Immature natural killer cell (primary cell): Measurements from ENCODE around the gene RAD17. TPM values are rescaled to one million over a fixed set of nuclear protein-coding genes. Genes with fewer than 3 reads are reported as not detected.
"Not testable (repeated sequence)": the region's sequence is repeated elsewhere in the genome, so short reads cannot be mapped to it uniquely, and the experiment has no call there.

Source experiments
- DNase-seq, 3 donors: peaks; one replicate each; pipeline ENCODE4 v3.0.0; 2022; ENCODE audit warnings: mixed read lengths in 1 of 3
- H3K27ac Mint-ChIP-seq, 6 donors: one replicate each; pipeline ENCODE4 v1.8.0; 2020; ENCODE audit warnings: mixed read lengths in 6 of 6, mild to moderate bottlenecking in 5 of 6, inconsistent platforms in 4 of 6, moderate library complexity in 3 of 6
- H3K27me3 Mint-ChIP-seq, 3 donors: one replicate each; pipeline ENCODE4 v1.8.0; 2020 to 2021; ENCODE audit warnings: low read depth in 3 of 3, mild to moderate bottlenecking in 3 of 3, mixed read lengths in 3 of 3, moderate library complexity in 3 of 3, inconsistent platforms in 1 of 3
- H3K36me3 Mint-ChIP-seq, 3 donors: one replicate each; pipeline ENCODE4 v1.8.0; 2020; ENCODE audit warnings: mixed read lengths in 3 of 3, inconsistent platforms in 2 of 3, mild to moderate bottlenecking in 2 of 3
- H3K4me1 Mint-ChIP-seq, 2 donors: one replicate each; pipeline ENCODE4 v1.8.0; 2020; ENCODE audit warnings: inconsistent platforms in 2 of 2, mild to moderate bottlenecking in 2 of 2, mixed read lengths in 2 of 2, moderate library complexity in 1 of 2
- H3K4me3 Mint-ChIP-seq, 5 donors: one replicate each; pipeline ENCODE4 v1.8.0; 2020; ENCODE audit warnings: mild to moderate bottlenecking in 5 of 5, mixed read lengths in 5 of 5, inconsistent platforms in 3 of 5, moderate library complexity in 3 of 5
- H3K9me3 Mint-ChIP-seq, 6 donors: one replicate each; pipeline ENCODE4 v1.8.0; 2020; ENCODE audit warnings: mild to moderate bottlenecking in 6 of 6, mixed read lengths in 6 of 6, inconsistent platforms in 4 of 6, moderate library complexity in 3 of 6
- polyA plus RNA-seq, 3 donors: library from polyadenylated mRNA; unstranded; fragments of 300-500 nt; fragmentation: Illumina TruSeq; gene quantifications; one replicate each; pipeline ENCODE4 v1.2.3, GENCODE V29; 2021

Gene RAD17
- polyA plus RNA-seq, 3 donors from 2014 or later = 15.1 to 23.3 (median 23.1) TPM

DNA sequence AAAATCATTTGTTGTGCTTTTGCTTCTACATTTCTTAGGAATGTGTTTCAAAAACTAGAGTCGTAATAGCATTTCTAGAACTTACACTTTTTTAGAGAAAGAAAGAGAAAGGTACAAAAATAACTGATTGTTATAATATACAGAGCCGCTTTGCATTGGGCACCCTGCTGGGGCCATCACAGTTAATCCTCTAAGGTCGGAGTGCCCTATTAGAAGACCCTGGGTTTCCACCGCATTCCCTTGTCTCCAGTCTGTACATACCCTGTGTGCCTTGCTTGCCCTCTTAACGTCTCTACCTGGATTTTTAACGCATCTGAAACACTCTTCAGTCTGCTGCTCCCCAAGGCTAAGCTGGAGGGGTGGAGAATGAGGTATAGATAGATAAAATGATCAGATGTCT lies 46.6 kb downstream of the RAD17 start:
- H3K36me3 Mint-ChIP-seq = peaks cover 16 to 27% (median 24%) of the 10 kb centered on the region in 3 donors
- H3K4me3 Mint-ChIP-seq = peak overlapping the region; percentile 5 to 69 (median 33)
- no peaks in the 10 kb centered on the region for H3K9me3 Mint-ChIP-seq
- peaks cover 0 to 4% (median 2%) of the 10 kb centered on the region in 3 donors for H3K27me3 Mint-ChIP-seq
- H3K4me1 Mint-ChIP-seq = peaks cover 0 to 5% of the 10 kb centered on the region in 2 donors
- DNase-seq = no peak
- no peak overlapping the region for H3K27ac Mint-ChIP-seq

GRCh38 chr5:69416699-69417098 lies 47.1 kb downstream of the RAD17 start:
- peak overlapping the region in 2 of 5 donors; percentile 15 to 33 for H3K4me3 Mint-ChIP-seq
- no peak overlapping the region for H3K27ac Mint-ChIP-seq
- no peaks in the 10 kb centered on the region for H3K9me3 Mint-ChIP-seq
- peaks cover 0 to 4% (median 2%) of the 10 kb centered on the region in 3 donors for H3K27me3 Mint-ChIP-seq
- DNase-seq = no peak
- H3K4me1 Mint-ChIP-seq = peaks cover 0 to 5% of the 10 kb centered on the region in 2 donors
- peaks cover 11 to 21% (median 19%) of the 10 kb centered on the region in 3 donors for H3K36me3 Mint-ChIP-seq

GRCh38 chr5:69418554-69418953 lies 48.9 kb downstream of the RAD17 start:
- Mint-ChIP-seq H3K27me3 (peaks cover 0 to 4% (median 2%) of the 10 kb centered on the region in 3 donors), H3K4me3 (no peak overlapping the region), H3K36me3 (peaks cover 10 to 18% (median 15%) of the 10 kb centered on the region in 3 donors), H3K4me1 (peaks cover 0 to 5% of the 10 kb centered on the region in 2 donors), H3K27ac (no peak overlapping the region), H3K9me3 (peaks cover 0 to 5% (median 0%) of the 10 kb centered on the region in 6 donors)
- no peak for DNase-seq

GRCh38 chr5:69431424-69432303 lies 62.0 kb downstream of the RAD17 start:
- Mint-ChIP-seq H3K4me1 (no peaks in the 10 kb centered on the region), H3K36me3 (no peaks in the 10 kb centered on the region), H3K9me3 (no peaks in the 10 kb centered on the region), H3K27me3 (peaks cover 0 to 5% (median 0%) of the 10 kb centered on the region in 3 donors), H3K27ac (peak overlapping the region in 1 of 6 donors; percentile 14), H3K4me3 (no peak overlapping the region)
- no peak for DNase-seq

- DNase-seq = no peak
- Mint-ChIP-seq H3K4me1 (no peaks in the 10 kb centered on the region), H3K4me3 (no peak overlapping the region), H3K27ac (no peak overlapping the region), H3K36me3 (no peaks in the 10 kb centered on the region), H3K27me3 (peaks cover 0 to 5% (median 0%) of the 10 kb centered on the region in 3 donors), H3K9me3 (no peaks in the 10 kb centered on the region)
These were observed 63.0 kb downstream of the RAD17 start for GRCh38 chr5:69432412-69433206.

GRCh38 chr5:69435276-69435884 lies 65.8 kb downstream of the RAD17 start:
- not testable (repeated sequence) for H3K9me3 Mint-ChIP-seq, H3K4me3 Mint-ChIP-seq, DNase-seq, H3K27me3 Mint-ChIP-seq, H3K4me1 Mint-ChIP-seq, H3K27ac Mint-ChIP-seq, H3K36me3 Mint-ChIP-seq

DNA sequence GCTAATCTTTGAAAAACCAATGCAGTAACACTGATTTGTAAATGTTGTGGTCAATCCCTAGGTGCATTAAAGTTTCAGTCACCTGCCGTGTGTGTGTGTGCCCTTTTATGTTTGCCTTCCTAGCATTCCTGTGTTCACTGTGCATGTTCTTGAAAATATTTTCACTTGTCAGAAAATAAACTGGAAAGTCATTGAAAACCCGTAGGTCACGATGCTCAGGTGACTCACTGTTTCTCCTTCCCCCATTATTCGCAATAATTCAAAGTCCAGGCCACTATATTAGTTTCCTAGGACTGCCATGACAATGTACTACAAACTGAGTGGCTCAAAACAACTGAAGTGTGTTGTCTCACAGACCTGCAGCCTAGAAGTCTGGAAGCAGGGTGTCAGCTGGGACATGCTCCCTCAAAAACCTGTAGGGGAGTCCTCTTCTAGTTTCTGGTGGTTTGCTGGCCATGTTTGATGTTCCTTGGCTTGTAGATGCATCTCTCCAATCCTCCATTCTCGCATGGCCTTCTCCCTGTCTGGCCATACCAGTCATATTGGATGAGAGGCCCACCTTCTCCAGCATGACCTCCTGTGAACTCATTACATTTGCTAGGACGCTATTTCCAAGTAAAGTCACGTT lies 74.6 kb downstream of the RAD17 start:
- Mint-ChIP-seq H3K27ac (no peak overlapping the region), H3K4me3 (no peak overlapping the region), H3K36me3 (no peaks in the 10 kb centered on the region), H3K27me3 (peaks cover 0 to 4% (median 0%) of the 10 kb centered on the region in 3 donors), H3K4me1 (no peaks in the 10 kb centered on the region), H3K9me3 (no peaks in the 10 kb centered on the region)
- no peak for DNase-seq

DNA sequence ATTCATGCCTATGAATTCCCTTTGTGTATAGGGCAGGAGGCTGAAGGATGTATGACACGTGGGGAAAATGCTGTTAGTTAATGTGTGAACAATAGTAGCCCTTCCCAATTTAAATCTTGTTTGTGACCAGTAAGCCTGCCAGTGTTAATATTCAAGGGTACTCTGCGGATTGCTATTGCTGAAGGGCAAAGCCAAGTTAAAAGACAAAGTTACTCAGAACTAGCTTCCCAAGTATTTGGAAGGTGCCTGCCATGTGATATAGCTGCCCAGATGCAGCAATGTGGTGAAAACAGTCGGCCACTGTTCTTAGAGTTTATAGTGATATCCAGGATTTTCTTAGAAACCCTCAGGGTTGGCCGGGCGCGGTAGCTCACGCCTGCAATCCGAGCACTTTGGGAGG lies 79.9 kb downstream of the RAD17 start:
- no peaks in the 10 kb centered on the region for H3K4me1 Mint-ChIP-seq
- no peaks in the 10 kb centered on the region for H3K9me3 Mint-ChIP-seq
- H3K4me3 Mint-ChIP-seq = no peak overlapping the region
- DNase-seq = no peak
- peaks cover 3 to 5% (median 4%) of the 10 kb centered on the region in 3 donors for H3K27me3 Mint-ChIP-seq
- no peak overlapping the region for H3K27ac Mint-ChIP-seq
- H3K36me3 Mint-ChIP-seq = no peaks in the 10 kb centered on the region

- H3K4me3 Mint-ChIP-seq = no peak overlapping the region
- H3K4me1 Mint-ChIP-seq = no peaks in the 10 kb centered on the region
- H3K36me3 Mint-ChIP-seq = no peaks in the 10 kb centered on the region
- H3K27me3 Mint-ChIP-seq = peaks cover 4 to 8% (median 5%) of the 10 kb centered on the region in 3 donors
- no peak overlapping the region for H3K27ac Mint-ChIP-seq
- H3K9me3 Mint-ChIP-seq = no peaks in the 10 kb centered on the region
- no peak for DNase-seq
These were observed 80.5 kb downstream of the RAD17 start for GRCh38 chr5:69450116-69450515.

DNA sequence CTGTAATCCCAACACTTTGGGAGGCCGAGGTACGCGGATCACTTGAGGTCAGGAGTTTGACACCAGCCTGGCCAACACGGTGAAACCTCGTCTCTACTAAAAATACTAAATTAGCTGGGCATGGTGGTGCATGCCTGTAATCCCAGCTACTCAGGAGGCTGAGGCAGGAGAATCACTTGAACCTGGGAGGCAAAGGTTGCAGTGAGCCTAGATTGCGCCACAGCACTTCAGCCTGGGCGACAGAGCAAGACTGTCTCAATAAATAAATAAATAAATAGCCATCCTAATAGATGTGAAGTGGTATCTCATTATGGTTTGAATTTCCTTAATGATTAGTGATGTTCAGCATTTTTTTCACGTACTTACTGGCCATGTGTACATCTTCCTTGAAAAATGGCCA lies 80.9 kb downstream of the RAD17 start:
- not testable (repeated sequence) for H3K27me3 Mint-ChIP-seq, DNase-seq, H3K36me3 Mint-ChIP-seq, H3K4me3 Mint-ChIP-seq, H3K4me1 Mint-ChIP-seq, H3K9me3 Mint-ChIP-seq, H3K27ac Mint-ChIP-seq

DNA sequence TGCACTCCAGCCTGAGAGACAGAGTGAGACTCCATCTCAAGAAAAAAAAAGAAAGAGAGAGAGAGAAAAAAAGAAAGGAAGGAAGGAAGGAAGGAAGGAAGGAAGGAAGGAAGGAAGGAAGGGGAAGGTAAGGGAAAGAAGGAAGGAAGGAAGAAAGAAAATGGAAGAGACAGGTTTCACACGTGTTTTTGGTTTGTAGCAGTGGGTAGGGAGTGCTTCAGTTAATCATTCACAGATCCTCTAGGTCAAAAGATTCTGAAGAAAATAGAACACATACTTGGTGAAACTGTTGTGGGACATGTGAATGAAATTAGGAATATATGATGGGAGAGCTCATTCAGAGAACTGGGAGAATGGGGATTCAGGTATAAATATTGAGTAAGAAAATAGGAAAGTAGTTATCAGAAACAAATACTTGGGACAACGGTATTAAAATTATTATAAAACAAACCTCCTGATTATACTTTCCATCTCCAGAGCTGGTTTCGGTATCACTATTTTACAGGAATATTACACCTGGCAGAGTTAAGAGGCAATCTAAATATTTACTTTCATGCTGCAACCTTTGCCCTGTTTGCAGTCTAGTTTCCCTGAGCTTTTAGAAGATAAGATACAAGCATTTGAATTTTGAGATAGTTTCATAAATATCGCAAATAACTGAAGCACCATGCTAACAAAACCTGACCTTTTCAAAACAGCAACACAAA lies 82.5 kb downstream of the RAD17 start:
- no peaks in the 10 kb centered on the region for H3K36me3 Mint-ChIP-seq
- H3K4me3 Mint-ChIP-seq = no peak overlapping the region
- peaks cover 4 to 6% (median 5%) of the 10 kb centered on the region in 3 donors for H3K27me3 Mint-ChIP-seq
- no peak for DNase-seq
- H3K27ac Mint-ChIP-seq = no peak overlapping the region
- H3K9me3 Mint-ChIP-seq = no peaks in the 10 kb centered on the region
- no peaks in the 10 kb centered on the region for H3K4me1 Mint-ChIP-seq

- not testable (repeated sequence) for H3K4me1 Mint-ChIP-seq, H3K27me3 Mint-ChIP-seq, DNase-seq, H3K36me3 Mint-ChIP-seq, H3K9me3 Mint-ChIP-seq, H3K27ac Mint-ChIP-seq, H3K4me3 Mint-ChIP-seq
These were observed 83.9 kb downstream of the RAD17 start for GRCh38 chr5:69453487-69453886.
